Measurements from ENCODE around the gene GPAM. TPM values are rescaled to one million over a fixed set of nuclear protein-coding genes. Genes with fewer than 3 reads are reported as not detected.

Gene GPAM
- polyA plus RNA-seq, 2 donors, result 1.1 to 1.5 TPM

- WGBS, 2 donors, result 67 to 68% methylated on average over 9 of the region's 9 CpGs
- no peak overlapping the region for H3K27ac ChIP-seq (ENCODE audit: low read depth in 2 of 2, low read length in 1 of 2)
These were observed 43.1 kb upstream of the GPAM start for GRCh38 chr10:112226439-112227248.

DNA sequence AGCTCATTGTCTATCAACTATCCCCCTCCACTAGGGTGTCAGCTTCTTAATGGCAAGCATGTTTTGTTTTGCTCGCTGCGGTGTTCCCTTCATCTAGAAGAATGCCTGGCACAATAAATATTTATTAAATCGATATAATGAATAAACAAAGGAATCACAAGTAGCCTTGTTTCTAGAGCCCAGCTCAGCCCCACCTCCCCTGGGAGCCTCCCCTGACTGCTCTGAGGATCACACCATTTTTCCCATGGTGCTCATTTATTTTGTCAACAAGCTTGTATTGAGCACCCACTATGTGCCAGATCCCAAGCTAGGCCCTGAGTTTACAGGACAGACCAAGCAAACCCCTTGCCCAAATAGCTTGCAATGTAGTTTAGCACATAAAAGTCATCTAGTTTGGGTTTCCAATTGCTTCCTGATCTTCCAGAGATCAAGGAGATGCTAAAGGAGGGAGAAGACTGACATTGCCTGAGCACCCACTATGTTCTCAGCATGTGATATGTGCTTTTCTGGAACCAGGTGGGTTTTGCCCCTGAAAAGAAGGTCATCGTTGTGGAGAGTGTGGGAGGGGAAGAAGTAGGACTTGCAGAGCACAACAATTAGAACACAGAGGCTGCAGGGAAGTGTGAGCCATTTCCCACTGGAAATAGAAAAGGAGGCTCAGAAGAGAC is 42.3 kb upstream of the GPAM start:
- no peaks in the 10 kb centered on the region for H3K36me3 ChIP-seq (ENCODE audit: control insufficient read depth in 2 of 2, insufficient read depth in 2 of 2, low read length in 1 of 2)
- H3K9me3 ChIP-seq (ENCODE audit: control insufficient read depth in 2 of 2, insufficient read depth in 1 of 2, low read depth in 1 of 2, low read length in 1 of 2), result peaks cover 4% of the 10 kb centered on the region in 2 donors
- no peak overlapping the region for H3K4me3 ChIP-seq (ENCODE audit: low read depth in 1 of 2, low read length in 2 of 2)
- peaks cover 0 to 3% of the 10 kb centered on the region in 2 donors for H3K4me1 ChIP-seq (ENCODE audit: control insufficient read depth in 2 of 2, insufficient read depth in 2 of 2, low read length in 1 of 2)
- no peak overlapping the region for H3K27ac ChIP-seq (ENCODE audit: low read depth in 2 of 2, low read length in 1 of 2)
- no peaks in the 10 kb centered on the region for H3K27me3 ChIP-seq (ENCODE audit: control insufficient read depth in 1 of 2, insufficient read depth in 2 of 2, low read length in 2 of 2)
- 76 to 82% methylated on average over 4 of the region's 4 CpGs for whole genome bisulfite sequencing, 2 donors

More at GRCh38 chr10:112226439-112227248, 43.1 kb upstream of the GPAM start:
- Histone ChIP-seq H3K9me3 (ENCODE audit: control insufficient read depth in 2 of 2, insufficient read depth in 1 of 2, low read depth in 1 of 2, low read length in 1 of 2) (peaks cover 4% of the 10 kb centered on the region in 2 donors), H3K4me1 (ENCODE audit: control insufficient read depth in 2 of 2, insufficient read depth in 2 of 2, low read length in 1 of 2) (peaks cover 0 to 3% of the 10 kb centered on the region in 2 donors), H3K27me3 (ENCODE audit: control insufficient read depth in 1 of 2, insufficient read depth in 2 of 2, low read length in 2 of 2) (no peaks in the 10 kb centered on the region), H3K4me3 (ENCODE audit: low read depth in 1 of 2, low read length in 2 of 2) (no peak overlapping the region), H3K36me3 (ENCODE audit: control insufficient read depth in 2 of 2, insufficient read depth in 2 of 2, low read length in 1 of 2) (no peaks in the 10 kb centered on the region)

GRCh38 chr10:112224933-112225529 is 41.5 kb upstream of the GPAM start:
- Histone ChIP-seq H3K27me3 (ENCODE audit: control insufficient read depth in 1 of 2, insufficient read depth in 2 of 2, low read length in 2 of 2) (no peaks in the 10 kb centered on the region), H3K4me1 (ENCODE audit: control insufficient read depth in 2 of 2, insufficient read depth in 2 of 2, low read length in 1 of 2) (peaks cover 0 to 3% of the 10 kb centered on the region in 2 donors), H3K36me3 (ENCODE audit: control insufficient read depth in 2 of 2, insufficient read depth in 2 of 2, low read length in 1 of 2) (no peaks in the 10 kb centered on the region), H3K9me3 (ENCODE audit: control insufficient read depth in 2 of 2, insufficient read depth in 1 of 2, low read depth in 1 of 2, low read length in 1 of 2) (peaks cover 4 to 5% of the 10 kb centered on the region in 2 donors), H3K27ac (ENCODE audit: low read depth in 2 of 2, low read length in 1 of 2) (no peak overlapping the region), H3K4me3 (ENCODE audit: low read depth in 1 of 2, low read length in 2 of 2) (no peak overlapping the region)
- 88 to 92% methylated on average over 3 of the region's 3 CpGs for WGBS, 2 donors

- Histone ChIP-seq H3K9me3 (ENCODE audit: control insufficient read depth in 2 of 2, insufficient read depth in 1 of 2, low read depth in 1 of 2, low read length in 1 of 2) (peaks cover 4 to 12% of the 10 kb centered on the region in 2 donors), H3K36me3 (ENCODE audit: control insufficient read depth in 2 of 2, insufficient read depth in 2 of 2, low read length in 1 of 2) (no peaks in the 10 kb centered on the region), H3K4me1 (ENCODE audit: control insufficient read depth in 2 of 2, insufficient read depth in 2 of 2, low read length in 1 of 2) (peaks cover 0 to 3% of the 10 kb centered on the region in 2 donors), H3K27ac (ENCODE audit: low read depth in 2 of 2, low read length in 1 of 2) (no peak overlapping the region), H3K27me3 (ENCODE audit: control insufficient read depth in 1 of 2, insufficient read depth in 2 of 2, low read length in 2 of 2) (no peaks in the 10 kb centered on the region), H3K4me3 (ENCODE audit: low read depth in 1 of 2, low read length in 2 of 2) (no peak overlapping the region)
- 55 to 58% methylated on average over 2 of the region's 2 CpGs for WGBS, 2 donors
These were observed 40.2 kb upstream of the GPAM start for GRCh38 chr10:112223725-112224124.

GRCh38 chr10:112222799-112223198 is 39.2 kb upstream of the GPAM start:
- Histone ChIP-seq H3K4me3 (ENCODE audit: low read depth in 1 of 2, low read length in 2 of 2) (no peak overlapping the region), H3K4me1 (ENCODE audit: control insufficient read depth in 2 of 2, insufficient read depth in 2 of 2, low read length in 1 of 2) (peaks cover 0 to 3% of the 10 kb centered on the region in 2 donors), H3K36me3 (ENCODE audit: control insufficient read depth in 2 of 2, insufficient read depth in 2 of 2, low read length in 1 of 2) (no peaks in the 10 kb centered on the region), H3K27me3 (ENCODE audit: control insufficient read depth in 1 of 2, insufficient read depth in 2 of 2, low read length in 2 of 2) (no peaks in the 10 kb centered on the region), H3K27ac (ENCODE audit: low read depth in 2 of 2, low read length in 1 of 2) (no peak overlapping the region), H3K9me3 (ENCODE audit: control insufficient read depth in 2 of 2, insufficient read depth in 1 of 2, low read depth in 1 of 2, low read length in 1 of 2) (peaks cover 4 to 12% of the 10 kb centered on the region in 2 donors)
- 74 to 81% methylated on average over 2 of the region's 2 CpGs for WGBS, 2 donors

DNA sequence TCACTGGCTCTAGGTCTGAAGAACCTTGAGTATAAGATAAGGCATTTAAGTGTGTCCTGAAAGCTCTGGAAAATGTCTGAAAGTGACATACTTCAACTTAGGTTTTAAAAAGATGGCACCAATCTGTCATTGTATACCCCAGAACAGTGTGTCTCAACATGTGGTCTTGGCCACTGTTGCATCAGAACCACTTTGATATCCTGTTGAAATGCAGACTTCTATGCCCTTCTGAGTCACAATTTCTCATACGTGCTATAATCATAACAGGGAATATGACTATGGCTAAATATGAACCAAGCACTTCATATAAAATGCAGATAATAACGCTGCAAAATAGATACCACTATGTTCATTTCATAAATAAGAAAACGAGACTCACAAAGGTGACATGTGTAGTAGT is 38.0 kb upstream of the GPAM start:
- no peak overlapping the region for H3K4me3 ChIP-seq (ENCODE audit: low read depth in 1 of 2, low read length in 2 of 2)
- 81 to 83% methylated on average over 3 of the region's 3 CpGs for WGBS, 2 donors
- peaks cover 0 to 3% of the 10 kb centered on the region in 2 donors for H3K4me1 ChIP-seq (ENCODE audit: control insufficient read depth in 2 of 2, insufficient read depth in 2 of 2, low read length in 1 of 2)
- H3K27me3 ChIP-seq (ENCODE audit: control insufficient read depth in 1 of 2, insufficient read depth in 2 of 2, low read length in 2 of 2), result no peaks in the 10 kb centered on the region
- H3K9me3 ChIP-seq (ENCODE audit: control insufficient read depth in 2 of 2, insufficient read depth in 1 of 2, low read depth in 1 of 2, low read length in 1 of 2), result peaks cover 0 to 12% of the 10 kb centered on the region in 2 donors
- no peak overlapping the region for H3K27ac ChIP-seq (ENCODE audit: low read depth in 2 of 2, low read length in 1 of 2)
- no peaks in the 10 kb centered on the region for H3K36me3 ChIP-seq (ENCODE audit: control insufficient read depth in 2 of 2, insufficient read depth in 2 of 2, low read length in 1 of 2)

- Histone ChIP-seq H3K4me3 (ENCODE audit: low read depth in 1 of 2, low read length in 2 of 2) (no peak overlapping the region), H3K36me3 (ENCODE audit: control insufficient read depth in 2 of 2, insufficient read depth in 2 of 2, low read length in 1 of 2) (no peaks in the 10 kb centered on the region), H3K9me3 (ENCODE audit: control insufficient read depth in 2 of 2, insufficient read depth in 1 of 2, low read depth in 1 of 2, low read length in 1 of 2) (peaks cover 0 to 7% of the 10 kb centered on the region in 2 donors), H3K27me3 (ENCODE audit: control insufficient read depth in 1 of 2, insufficient read depth in 2 of 2, low read length in 2 of 2) (no peaks in the 10 kb centered on the region), H3K4me1 (ENCODE audit: control insufficient read depth in 2 of 2, insufficient read depth in 2 of 2, low read length in 1 of 2) (peaks cover 0 to 3% of the 10 kb centered on the region in 2 donors), H3K27ac (ENCODE audit: low read depth in 2 of 2, low read length in 1 of 2) (no peak overlapping the region)
- WGBS, 2 donors, result 75% methylated on average over 2 of the region's 2 CpGs
These were observed 35.4 kb upstream of the GPAM start for GRCh38 chr10:112218960-112219359.

DNA sequence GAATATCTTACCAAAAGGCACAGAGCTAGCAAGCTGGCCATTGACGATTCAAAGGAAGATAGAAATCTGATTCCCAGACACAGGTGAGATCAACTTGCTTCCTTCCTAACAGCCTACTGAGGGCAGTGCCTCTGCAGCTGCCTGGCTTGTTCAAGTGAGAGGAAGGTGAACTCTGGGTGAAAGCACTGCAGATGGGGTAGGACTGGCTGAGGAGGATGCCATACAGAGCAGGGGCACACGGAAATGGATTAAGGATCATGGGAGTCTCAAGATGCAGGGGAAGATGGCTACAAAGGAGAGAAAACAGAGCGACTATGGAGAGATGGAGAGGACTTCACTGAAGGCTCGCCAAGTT is 34.4 kb upstream of the GPAM start:
- H3K27ac ChIP-seq (ENCODE audit: low read depth in 2 of 2, low read length in 1 of 2), result no peak overlapping the region
- H3K36me3 ChIP-seq (ENCODE audit: control insufficient read depth in 2 of 2, insufficient read depth in 2 of 2, low read length in 1 of 2), result no peaks in the 10 kb centered on the region
- peaks cover 0 to 7% of the 10 kb centered on the region in 2 donors for H3K9me3 ChIP-seq (ENCODE audit: control insufficient read depth in 2 of 2, insufficient read depth in 1 of 2, low read depth in 1 of 2, low read length in 1 of 2)
- 62 to 66% methylated on average over 4 of the region's 4 CpGs for WGBS, 2 donors
- H3K27me3 ChIP-seq (ENCODE audit: control insufficient read depth in 1 of 2, insufficient read depth in 2 of 2, low read length in 2 of 2), result no peaks in the 10 kb centered on the region
- no peak overlapping the region for H3K4me3 ChIP-seq (ENCODE audit: low read depth in 1 of 2, low read length in 2 of 2)
- peaks cover 0 to 3% of the 10 kb centered on the region in 2 donors for H3K4me1 ChIP-seq (ENCODE audit: control insufficient read depth in 2 of 2, insufficient read depth in 2 of 2, low read length in 1 of 2)

DNA sequence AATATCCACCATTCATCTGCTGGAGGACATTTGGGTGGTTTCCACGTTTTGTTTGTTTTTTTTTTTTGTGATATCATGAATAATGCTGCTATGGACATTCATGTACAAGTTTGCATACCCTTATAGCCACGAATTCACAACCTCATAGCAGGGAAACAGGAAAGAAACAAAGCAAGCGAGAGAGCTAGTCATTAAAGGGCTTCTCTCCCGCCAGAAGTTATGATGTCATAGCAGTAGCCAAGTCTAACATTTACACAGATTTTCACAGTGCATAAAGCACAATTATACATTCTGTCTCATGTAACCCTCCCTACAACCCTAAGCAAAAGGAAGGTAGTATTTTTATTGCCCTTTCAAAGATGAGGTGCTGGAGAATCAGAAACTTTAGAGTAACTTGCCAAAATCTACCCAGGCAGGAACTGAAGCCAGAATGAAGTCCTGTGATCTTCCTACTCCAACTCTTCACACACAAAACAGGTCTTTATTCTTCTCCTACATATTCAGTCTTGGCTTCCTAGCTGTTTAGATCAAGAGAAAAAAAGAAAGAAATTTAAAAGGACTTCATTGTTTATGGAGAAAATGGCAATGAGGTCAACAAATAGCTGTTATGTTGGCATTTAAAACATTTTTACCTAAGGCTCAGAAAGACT is 33.9 kb upstream of the GPAM start:
- no peaks in the 10 kb centered on the region for H3K36me3 ChIP-seq (ENCODE audit: control insufficient read depth in 2 of 2, insufficient read depth in 2 of 2, low read length in 1 of 2)

More for the DNA sequence above, 33.9 kb upstream of the GPAM start:
- Histone ChIP-seq H3K9me3 (ENCODE audit: control insufficient read depth in 2 of 2, insufficient read depth in 1 of 2, low read depth in 1 of 2, low read length in 1 of 2) (peaks cover 0 to 7% of the 10 kb centered on the region in 2 donors), H3K4me1 (ENCODE audit: control insufficient read depth in 2 of 2, insufficient read depth in 2 of 2, low read length in 1 of 2) (no peaks in the 10 kb centered on the region), H3K27me3 (ENCODE audit: control insufficient read depth in 1 of 2, insufficient read depth in 2 of 2, low read length in 2 of 2) (no peaks in the 10 kb centered on the region), H3K27ac (ENCODE audit: low read depth in 2 of 2, low read length in 1 of 2) (no peak overlapping the region), H3K4me3 (ENCODE audit: low read depth in 1 of 2, low read length in 2 of 2) (no peak overlapping the region)
- WGBS, 2 donors, result 32 to 41% methylated on average over 4 of the region's 4 CpGs

All from esophagus (tissue), 2 donors.